D721Med (cell line): ENCODE results near the gene AP2A2.
"Not testable (repeated sequence)": the region's sequence is repeated elsewhere in the genome, so short reads cannot be mapped to it uniquely, and the experiment has no call there.

Experiments used
- DNase-seq: peaks from one replicate; pipeline ENCODE4 v3.0.0; 2011; ENCODE audit warnings: low spot score; ENCODE audit not compliant: insufficient read length
- FAIRE-seq: peaks from 2 replicates; lab custom pipeline; 2011; peaks lifted over from hg19 to GRCh38; lab: Jason Lieb, UNC
- CTCF ChIP-seq: IDR thresholded peaks from 2 replicates; pipeline ENCODE4 v1.5.1; 2012; ENCODE audit warnings: mild to moderate bottlenecking, control low read depth; ENCODE audit not compliant: insufficient read depth; ENCODE audit errors: missing control alignments

Gene AP2A2

GRCh38 chr11:954392-955153 lies 28.9 kb downstream of the AP2A2 start:
- no peak for DNase-seq
- TF ChIP-seq CTCF = no peak
- FAIRE-seq = no peak

GRCh38 chr11:955154-956063 lies 29.7 kb downstream of the AP2A2 start:
- TF ChIP-seq CTCF = no peak
- no peak for DNase-seq

GRCh38 chr11:957212-957920 lies 31.7 kb downstream of the AP2A2 start:
- no peak for FAIRE-seq
- no peak for TF ChIP-seq CTCF
- DNase-seq = no peak

More at GRCh38 chr11:955154-956063, 29.7 kb downstream of the AP2A2 start:
- no peak for FAIRE-seq

- FAIRE-seq = no peak
- TF ChIP-seq CTCF = no peak
- DNase-seq = no peak
Observed at GRCh38 chr11:958101-958500, 32.4 kb downstream of the AP2A2 start.

- DNase-seq = no peak
- TF ChIP-seq CTCF = no peak
- no peak for FAIRE-seq
Observed at GRCh38 chr11:959027-959426, 33.4 kb downstream of the AP2A2 start.

- no peak for TF ChIP-seq CTCF
- no peak for FAIRE-seq
- DNase-seq = no peak
Observed at GRCh38 chr11:959608-960007, 33.9 kb downstream of the AP2A2 start.

- not testable (repeated sequence) for DNase-seq, FAIRE-seq
Observed at GRCh38 chr11:961310-961920, 35.7 kb downstream of the AP2A2 start.
